Heart left ventricle (tissue), 13 donors: Measurements from ENCODE around the gene TRIM14.

Experiments
- CTCF ChIP-seq, 12 donors: fragments of 200-600 bp; sonication (generic) in 4 of 12; IDR thresholded peaks; one replicate each; pipeline versions ENCODE4 v1.5.0 to v1.8.0; 2018 to 2022; ENCODE audit warnings: antibody characterized with exemption in 12 of 12, mild to moderate bottlenecking in 5 of 12
- POLR2A ChIP-seq, 2 donors: fragments of 450-650 bp; IDR thresholded peaks; one replicate each; pipeline ENCODE4 v1.6.1; 2017; ENCODE audit warnings: antibody characterized with exemption in 2 of 2, mild to moderate bottlenecking in 2 of 2, moderate library complexity in 2 of 2
- donor health status: ischemic (EF 13 %, LVEDD 7.1; RV severe dilation, severe dysfunction).
- donor health status: DM: no; HTN: yes; CAD: no.
- donor health status: DM: no; HTN: no; CAD: no.
- donor health status: ischemic (EF 25% LVEDD 6.9; RV normal size, moderate dysfunction).
- donor health status: ischemic (EF 25% LVEDD 5.7; RV mildly dilated, moderate dysfunction).
- donor health status: ischemic (EF 35%, LVEDD 5.7; RV mildly dilated, moderate dysfunction).
- donor health status: nonischemic (EF 11% LVEDD 7.7; RV severe dilation, severe dysfunction).
- donor health status: DM: yes; HTN: yes; CAD: no.
- donor health status: PGD.
- donor health status: ischemic (EF 29% LVEDD 5.4; RV normal size, mild dysfunction).
- donor health status: nonischemic (EF 23%, LVEDD 6.1; RV moderate dilation, normal function).

- TF ChIP-seq CTCF (IDR thresholded peaks at IDR 0.05): no peak
- no peak for TF ChIP-seq POLR2A (IDR thresholded peaks at IDR 0.05)
These were observed 27.0 kb downstream of the TRIM14 start for GRCh38 chr9:98091735-98092612.
